Breast epithelium (tissue), 4 donors: ENCODE results near the gene HECTD2. TPM values are rescaled to one million over a fixed set of nuclear protein-coding genes. Genes with fewer than 3 reads are reported as not detected.
"Not testable (repeated sequence)": the region's sequence is repeated elsewhere in the genome, so short reads cannot be mapped to it uniquely, and the experiment has no call there.

Experiments
- DNase-seq, 2 donors: peaks; one replicate each; pipeline ENCODE4 v3.0.0-alpha.2; 2019; ENCODE audit warnings: low spot score in 2 of 2
- H3K27ac ChIP-seq, 2 donors: fragments of 200-600 bp; sonication (generic) in 1 of 2; one replicate each; pipeline ENCODE4 v1.5.1; 2016 to 2019; ENCODE audit warnings: mild to moderate bottlenecking in 1 of 2
- H3K27me3 ChIP-seq, 2 donors: fragments of 200-600 bp; sonication (generic) in 1 of 2; one replicate each; pipeline versions ENCODE4 v1.5.1 to v1.6.0; 2017 to 2019; ENCODE audit warnings: control low read depth in 1 of 2, mild to moderate bottlenecking in 1 of 2
- H3K36me3 ChIP-seq: fragments of 200-600 bp; one replicate; pipeline ENCODE4 v1.5.1; 2019
- H3K4me1 ChIP-seq, 2 donors: fragments of 200-600 bp; sonication (generic); one replicate each; pipeline ENCODE4 v1.5.1; 2016 to 2019; ENCODE audit warnings: control low read depth in 1 of 2
- H3K4me3 ChIP-seq, 3 donors: fragments of 200-600 bp; sonication (generic); 1 replicate in 2 of 3; 2 replicates in 1 of 3; pipeline ENCODE4 v1.5.1; 2016 to 2019; ENCODE audit warnings: mild to moderate bottlenecking in 3 of 3, moderate library complexity in 2 of 3
- H3K9me3 ChIP-seq, 2 donors: fragments of 200-600 bp; sonication (generic) in 1 of 2; one replicate each; pipeline ENCODE4 v1.5.1; 2016 to 2019; ENCODE audit warnings: control low read depth in 1 of 2
- POLR2A ChIP-seq: fragments of 450-650 bp; IDR thresholded peaks from one replicate; pipeline ENCODE4 v1.6.1; 2016; ENCODE audit warnings: antibody characterized with exemption, mild to moderate bottlenecking, moderate library complexity
- POLR2AphosphoS5 ChIP-seq, 3 donors: sonication (generic); formaldehyde crosslinking; IDR thresholded peaks; one replicate each; pipeline ENCODE4 v1.6.1; 2017; ENCODE audit warnings: antibody characterized with exemption in 3 of 3
- intact Hi-C: fragments of 100-400 bp; cut with DNase I; formaldehyde crosslinking; loops from one replicate; pipeline ENCODE4 v1.15.1; 2023; ENCODE audit warnings: low total_unique reads
- total RNA-seq, 3 donors: library from RNA; depleted of rRNA; stranded (reverse); fragments of >200 nt; gene quantifications; one replicate each; pipeline ENCODE4 v1.1.0, GENCODE V29; 2016
- TF ChIP-seq, protein P1 (sequence below), 3 donors: fragments of 450-650 bp; IDR thresholded peaks; one replicate each; pipeline ENCODE4 v1.5.1; 2016 to 2017; ENCODE audit warnings: antibody characterized with exemption in 3 of 3, mild to moderate bottlenecking in 3 of 3, moderate library complexity in 3 of 3

The HECTD2 gene
- total RNA-seq, 3 donors from 2014 or later: 14.2 to 30.7 (median 19.0) TPM

DNA sequence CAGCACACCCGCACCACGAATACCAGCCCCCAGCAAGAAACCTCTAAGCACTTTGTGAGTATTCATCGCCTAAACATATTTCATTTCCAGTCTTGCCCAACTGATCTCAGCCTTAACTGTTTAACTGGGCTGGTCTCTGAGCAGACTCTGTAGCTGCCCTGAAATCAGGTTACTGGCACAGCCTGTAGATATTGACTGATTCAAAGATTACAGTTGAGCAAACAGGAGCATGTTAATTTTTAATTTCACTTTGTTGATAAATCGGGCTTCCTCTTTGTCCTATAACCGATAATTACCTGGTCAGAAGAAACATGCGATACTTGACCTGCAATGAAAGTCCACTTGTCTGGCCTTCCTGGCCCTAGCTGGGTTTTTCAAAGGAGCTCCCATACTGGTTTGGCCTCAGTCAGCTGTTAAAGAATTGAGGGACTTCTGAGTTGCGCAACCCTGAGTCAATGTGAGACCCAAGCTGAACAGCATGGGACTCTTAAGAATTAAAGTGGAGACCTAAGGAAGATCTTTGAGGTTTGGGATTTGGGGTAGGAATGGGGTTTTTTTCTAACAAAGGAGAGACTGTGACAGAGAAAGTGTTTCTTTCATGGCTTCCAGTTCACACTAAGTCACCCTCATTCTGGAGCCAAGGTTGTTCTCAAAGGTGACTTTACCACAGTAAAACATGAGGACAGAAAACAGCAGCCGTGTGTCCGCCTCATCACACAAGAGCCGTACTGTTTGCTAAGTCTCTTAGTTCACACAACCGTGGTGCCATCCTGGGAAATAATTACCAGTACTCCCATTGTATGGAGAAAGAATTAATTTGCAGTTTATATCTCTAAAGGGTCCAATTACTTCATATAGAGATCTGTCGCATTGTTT, 146.8 kb downstream of the HECTD2 start:
- intact Hi-C loops: no loop called here
- H3K36me3 ChIP-seq: no peaks in the 10 kb centered on the region
- H3K9me3 ChIP-seq: no peaks in the 10 kb centered on the region
- no peaks in the 10 kb centered on the region for H3K27me3 ChIP-seq
- no peak overlapping the region for H3K4me3 ChIP-seq
- TF ChIP-seq POLR2A (no peak), POLR2AphosphoS5 (IDR thresholded peaks at IDR 0.05) (no peak)
- TF ChIP-seq, protein P1, sequence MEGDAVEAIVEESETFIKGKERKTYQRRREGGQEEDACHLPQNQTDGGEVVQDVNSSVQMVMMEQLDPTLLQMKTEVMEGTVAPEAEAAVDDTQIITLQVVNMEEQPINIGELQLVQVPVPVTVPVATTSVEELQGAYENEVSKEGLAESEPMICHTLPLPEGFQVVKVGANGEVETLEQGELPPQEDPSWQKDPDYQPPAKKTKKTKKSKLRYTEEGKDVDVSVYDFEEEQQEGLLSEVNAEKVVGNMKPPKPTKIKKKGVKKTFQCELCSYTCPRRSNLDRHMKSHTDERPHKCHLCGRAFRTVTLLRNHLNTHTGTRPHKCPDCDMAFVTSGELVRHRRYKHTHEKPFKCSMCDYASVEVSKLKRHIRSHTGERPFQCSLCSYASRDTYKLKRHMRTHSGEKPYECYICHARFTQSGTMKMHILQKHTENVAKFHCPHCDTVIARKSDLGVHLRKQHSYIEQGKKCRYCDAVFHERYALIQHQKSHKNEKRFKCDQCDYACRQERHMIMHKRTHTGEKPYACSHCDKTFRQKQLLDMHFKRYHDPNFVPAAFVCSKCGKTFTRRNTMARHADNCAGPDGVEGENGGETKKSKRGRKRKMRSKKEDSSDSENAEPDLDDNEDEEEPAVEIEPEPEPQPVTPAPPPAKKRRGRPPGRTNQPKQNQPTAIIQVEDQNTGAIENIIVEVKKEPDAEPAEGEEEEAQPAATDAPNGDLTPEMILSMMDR (IDR thresholded peaks at IDR 0.05): no peak
- DNase-seq: no peak
- H3K4me1 ChIP-seq: peaks cover 3 to 4% of the 10 kb centered on the region in 2 donors
- peak overlapping the region; percentile 54 to 74 for H3K27ac ChIP-seq

DNA sequence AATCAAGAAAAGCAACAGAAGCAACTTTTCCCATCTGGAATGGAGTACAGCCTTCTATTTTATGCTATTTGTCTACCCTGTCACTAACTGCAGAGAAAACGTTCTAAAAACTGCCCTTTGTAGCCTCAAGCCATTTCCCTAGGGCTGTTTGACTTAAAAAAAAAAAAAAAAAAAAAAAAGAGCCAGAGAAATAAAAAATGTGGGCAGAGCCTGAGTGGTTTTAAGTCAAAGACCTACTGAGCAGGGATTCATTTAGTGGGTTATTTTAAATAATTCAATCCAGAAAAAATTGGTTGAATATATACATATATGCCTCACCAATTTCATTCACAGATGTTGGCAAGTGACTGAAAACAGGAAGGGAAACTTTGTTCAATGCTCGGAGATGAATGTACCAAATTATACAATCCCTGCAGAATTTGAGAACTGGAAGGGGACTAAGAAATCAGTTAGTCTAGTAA, 147.5 kb downstream of the HECTD2 start:
- H3K27me3 ChIP-seq: no peaks in the 10 kb centered on the region
- H3K4me3 ChIP-seq: no peak overlapping the region
- H3K4me1 ChIP-seq: peaks cover 3 to 4% of the 10 kb centered on the region in 2 donors
- no peaks in the 10 kb centered on the region for H3K9me3 ChIP-seq
- DNase-seq: no peak
- intact Hi-C loops: no loop called here
- H3K27ac ChIP-seq: no peak overlapping the region
- H3K36me3 ChIP-seq: no peaks in the 10 kb centered on the region
- TF ChIP-seq POLR2AphosphoS5 (IDR thresholded peaks at IDR 0.05) (no peak), POLR2A (no peak)
- TF ChIP-seq, protein P1 (IDR thresholded peaks at IDR 0.05): no peak

- H3K27ac ChIP-seq: no peak overlapping the region
- TF ChIP-seq POLR2A: no peak
- TF ChIP-seq POLR2AphosphoS5 (IDR thresholded peaks at IDR 0.05): no peak
- TF ChIP-seq, protein P1 (IDR thresholded peaks at IDR 0.05): no peak
- no peak overlapping the region for H3K4me3 ChIP-seq
- no peaks in the 10 kb centered on the region for H3K27me3 ChIP-seq
- H3K4me1 ChIP-seq: peaks cover 3 to 4% of the 10 kb centered on the region in 2 donors
- no peaks in the 10 kb centered on the region for H3K36me3 ChIP-seq
- no peak for DNase-seq
- H3K9me3 ChIP-seq: no peaks in the 10 kb centered on the region
- intact Hi-C loops: no loop called here
Observed at GRCh38 chr10:91558473-91558872, 148.3 kb downstream of the HECTD2 start.

GRCh38 chr10:91559169-91559568, 149.0 kb downstream of the HECTD2 start:
- no peaks in the 10 kb centered on the region for H3K9me3 ChIP-seq
- no peak overlapping the region for H3K27ac ChIP-seq
- H3K36me3 ChIP-seq: no peaks in the 10 kb centered on the region
- no peak for DNase-seq
- H3K4me1 ChIP-seq: peaks cover 3 to 4% of the 10 kb centered on the region in 2 donors
- H3K27me3 ChIP-seq: no peaks in the 10 kb centered on the region
- intact Hi-C loops: no loop called here
- no peak overlapping the region for H3K4me3 ChIP-seq
- no peak for TF ChIP-seq POLR2AphosphoS5 (IDR thresholded peaks at IDR 0.05)

DNA sequence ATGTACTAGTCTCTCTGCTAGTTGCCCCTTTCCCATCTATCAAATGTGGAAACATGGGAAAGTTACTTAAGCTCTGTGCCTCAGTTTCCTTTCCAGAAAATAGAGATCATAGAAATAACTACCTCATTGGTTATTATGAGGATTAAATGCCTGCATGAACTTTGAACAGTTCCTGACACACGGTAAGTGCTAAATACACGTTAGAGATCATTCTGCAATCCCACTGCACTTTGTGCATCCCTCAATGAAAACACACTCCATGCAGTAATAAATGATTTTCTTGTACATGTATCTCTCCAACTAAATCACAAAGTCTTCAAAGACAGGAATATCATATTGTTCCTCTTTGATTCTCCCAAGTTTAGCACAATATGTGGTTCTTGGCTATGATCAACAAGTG, 149.6 kb downstream of the HECTD2 start:
- intact Hi-C loops: no loop called here
- Histone ChIP-seq H3K9me3 (no peaks in the 10 kb centered on the region), H3K4me1 (peaks cover 3 to 4% of the 10 kb centered on the region in 2 donors), H3K36me3 (no peaks in the 10 kb centered on the region), H3K27ac (no peak overlapping the region), H3K4me3 (no peak overlapping the region), H3K27me3 (no peaks in the 10 kb centered on the region)
- no peak for DNase-seq
- TF ChIP-seq POLR2AphosphoS5 (IDR thresholded peaks at IDR 0.05) (no peak), POLR2A (no peak)
- TF ChIP-seq, protein P1 (IDR thresholded peaks at IDR 0.05): no peak

GRCh38 chr10:91560827-91561226, 150.7 kb downstream of the HECTD2 start:
- H3K36me3 ChIP-seq, H3K4me3 ChIP-seq, H3K27ac ChIP-seq, DNase-seq, H3K4me1 ChIP-seq, H3K27me3 ChIP-seq, intact Hi-C loops, H3K9me3 ChIP-seq: not testable (repeated sequence)
